Breast epithelium (tissue), 3 donors: ENCODE measurements around the gene RNF141.

ENCODE experiments used
- POLR2A ChIP-seq: fragments of 450-650 bp; IDR thresholded peaks from one replicate; pipeline ENCODE4 v1.6.1; 2016; ENCODE audit warnings: antibody characterized with exemption, mild to moderate bottlenecking, moderate library complexity
- POLR2AphosphoS5 ChIP-seq, 3 donors: sonication (generic); formaldehyde crosslinking; IDR thresholded peaks; one replicate each; pipeline ENCODE4 v1.6.1; 2017; ENCODE audit warnings: antibody characterized with exemption in 3 of 3
- TF ChIP-seq, protein P1 (sequence below), 3 donors: fragments of 450-650 bp; IDR thresholded peaks; one replicate each; pipeline ENCODE4 v1.5.1; 2016 to 2017; ENCODE audit warnings: antibody characterized with exemption in 3 of 3, mild to moderate bottlenecking in 3 of 3, moderate library complexity in 3 of 3

DNA sequence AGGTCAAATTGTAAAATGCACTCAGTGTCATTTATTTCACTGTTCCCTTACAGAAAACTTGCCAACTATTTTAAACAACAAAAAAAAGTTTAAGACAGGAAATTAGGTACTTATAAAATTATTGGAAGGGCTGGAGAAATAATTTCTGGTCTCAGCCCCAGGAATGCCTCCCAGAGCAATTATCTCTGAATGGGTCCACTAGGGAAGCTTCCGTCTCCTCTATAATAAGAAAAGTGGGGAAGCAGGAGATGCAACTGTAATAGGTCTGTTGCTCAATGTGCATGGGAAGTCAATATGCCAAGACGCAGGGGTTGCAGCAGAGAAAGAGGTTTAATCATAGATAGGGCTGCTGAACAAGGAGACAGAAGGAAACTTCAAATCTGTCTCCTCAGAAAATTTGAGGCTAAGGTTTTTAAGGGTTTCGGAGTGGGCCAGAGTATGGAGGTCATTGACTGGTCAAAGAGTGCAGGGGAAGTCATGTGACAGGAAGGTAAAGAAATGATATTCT lies 10.9 kb upstream of the RNF141 start:
- TF ChIP-seq POLR2A: no peak
- TF ChIP-seq, protein P1, sequence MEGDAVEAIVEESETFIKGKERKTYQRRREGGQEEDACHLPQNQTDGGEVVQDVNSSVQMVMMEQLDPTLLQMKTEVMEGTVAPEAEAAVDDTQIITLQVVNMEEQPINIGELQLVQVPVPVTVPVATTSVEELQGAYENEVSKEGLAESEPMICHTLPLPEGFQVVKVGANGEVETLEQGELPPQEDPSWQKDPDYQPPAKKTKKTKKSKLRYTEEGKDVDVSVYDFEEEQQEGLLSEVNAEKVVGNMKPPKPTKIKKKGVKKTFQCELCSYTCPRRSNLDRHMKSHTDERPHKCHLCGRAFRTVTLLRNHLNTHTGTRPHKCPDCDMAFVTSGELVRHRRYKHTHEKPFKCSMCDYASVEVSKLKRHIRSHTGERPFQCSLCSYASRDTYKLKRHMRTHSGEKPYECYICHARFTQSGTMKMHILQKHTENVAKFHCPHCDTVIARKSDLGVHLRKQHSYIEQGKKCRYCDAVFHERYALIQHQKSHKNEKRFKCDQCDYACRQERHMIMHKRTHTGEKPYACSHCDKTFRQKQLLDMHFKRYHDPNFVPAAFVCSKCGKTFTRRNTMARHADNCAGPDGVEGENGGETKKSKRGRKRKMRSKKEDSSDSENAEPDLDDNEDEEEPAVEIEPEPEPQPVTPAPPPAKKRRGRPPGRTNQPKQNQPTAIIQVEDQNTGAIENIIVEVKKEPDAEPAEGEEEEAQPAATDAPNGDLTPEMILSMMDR (IDR thresholded peaks at IDR 0.05): no peak
- no peak for TF ChIP-seq POLR2AphosphoS5 (IDR thresholded peaks at IDR 0.05)
